Activated gamma-delta T cell treated with anti-CD3 and anti-CD28 coated beads, Interleukin-2, amount 50 U/mL, for 16 hours (primary cell): ENCODE data around the gene RORC.
A peak's percentile ranks its signal among the peaks of the same experiment; 100 is the strongest.
"Not testable (repeated sequence)": the region's sequence is repeated elsewhere in the genome, so short reads cannot be mapped to it uniquely, and the experiment has no call there.

Experiments
- DNase-seq: peaks from one replicate; pipeline ENCODE4 v3.0.0-alpha.2; 2020; ENCODE audit warnings: low read depth

Gene RORC

GRCh38 chr1:151774256-151774922 is 57.2 kb downstream of the RORC start:
- DNase-seq, result no peak

GRCh38 chr1:151773702-151774101 is 57.9 kb downstream of the RORC start:
- no peak for DNase-seq

GRCh38 chr1:151769270-151769669 is 62.3 kb downstream of the RORC start:
- not testable (repeated sequence) for DNase-seq

GRCh38 chr1:151768351-151769066 is 63.1 kb downstream of the RORC start:
- not testable (repeated sequence) for DNase-seq

GRCh38 chr1:151763990-151764389 is 67.6 kb downstream of the RORC start:
- no peak for DNase-seq

- DNase-seq, result peak; percentile 76
Measured at GRCh38 chr1:151762941-151763921, 68.4 kb downstream of the RORC start, which contains the start of gene MRPL9. Gene MRPL9 (minus strand): TSS chr1:151763496. CDS start chr1:151763479, 17 bp downstream.

GRCh38 chr1:151760597-151761385 is 70.8 kb downstream of the RORC start:
- DNase-seq, result no peak

- no peak for DNase-seq
Measured at GRCh38 chr1:151759241-151759640, 72.4 kb downstream of the RORC start.

- no peak for DNase-seq
Measured at GRCh38 chr1:151756291-151756690, 75.3 kb downstream of the RORC start.
